Tibial artery (tissue), 4 donors: ENCODE data around the gene KLHL29.

Source experiments
- DNase-seq, 2 donors: peaks; one replicate each; pipeline ENCODE4 v3.0.0-alpha.2; 2019
- H3K27ac ChIP-seq, 2 donors: fragments of 200-600 bp; sonication (generic) in 1 of 2; 1 replicate in 1 of 2; 2 replicates in 1 of 2; pipeline ENCODE4 v1.5.1; 2018 to 2019; ENCODE audit warnings: mild to moderate bottlenecking in 1 of 2
- H3K27me3 ChIP-seq, 2 donors: fragments of 200-600 bp; sonication (generic) in 1 of 2; one replicate each; pipeline versions ENCODE4 v1.5.1 to v1.6.0; 2016 to 2019
- H3K36me3 ChIP-seq, 3 donors: fragments of 200-600 bp; sonication (generic) in 2 of 3; one replicate each; pipeline ENCODE4 v1.5.1; 2016 to 2019; ENCODE audit warnings: mild to moderate bottlenecking in 2 of 3
- H3K4me1 ChIP-seq, 4 donors: fragments of 200-600 bp; sonication (generic) in 2 of 4; 1 replicate in 3 of 4; 2 replicates in 1 of 4; pipeline ENCODE4 v1.5.1; 2016 to 2019
- H3K4me3 ChIP-seq, 2 donors: fragments of 200-600 bp; sonication (generic) in 1 of 2; 1 replicate in 1 of 2; 2 replicates in 1 of 2; pipeline ENCODE4 v1.5.1; 2018 to 2019; ENCODE audit warnings: mild to moderate bottlenecking in 2 of 2
- H3K9me3 ChIP-seq, 3 donors: fragments of 200-600 bp; sonication (generic) in 1 of 3; one replicate each; pipeline ENCODE4 v1.5.1; 2016 to 2019
- CTCF ChIP-seq, 2 experiments: fragments of 200-600 bp in 1 of 2; fragments of 450-650 bp in 1 of 2; IDR thresholded peaks; one replicate each; pipeline ENCODE4 v1.5.1; 2017 to 2019; ENCODE audit warnings: antibody characterized with exemption in 2 of 2, mild to moderate bottlenecking in 1 of 2, moderate library complexity in 1 of 2
- intact Hi-C: fragments of 100-400 bp; cut with DNase I; formaldehyde crosslinking; loops from one replicate; pipeline ENCODE4 v1.15.0; 2023; ENCODE audit warnings: low total_unique reads

The KLHL29 gene

GRCh38 chr2:23687713-23688112, 302.7 kb downstream of the KLHL29 start:
- H3K9me3 ChIP-seq = no peaks in the 10 kb centered on the region
- intact Hi-C loops = no loop called here
- H3K4me3 ChIP-seq = no peak overlapping the region
- H3K27ac ChIP-seq = no peak overlapping the region
- H3K27me3 ChIP-seq = no peaks in the 10 kb centered on the region
- H3K36me3 ChIP-seq = peaks cover 0 to 71% (median 25%) of the 10 kb centered on the region in 3 donors
- no peaks in the 10 kb centered on the region for H3K4me1 ChIP-seq
- DNase-seq = no peak
- no peak for TF ChIP-seq CTCF (IDR thresholded peaks at IDR 0.05)

DNA sequence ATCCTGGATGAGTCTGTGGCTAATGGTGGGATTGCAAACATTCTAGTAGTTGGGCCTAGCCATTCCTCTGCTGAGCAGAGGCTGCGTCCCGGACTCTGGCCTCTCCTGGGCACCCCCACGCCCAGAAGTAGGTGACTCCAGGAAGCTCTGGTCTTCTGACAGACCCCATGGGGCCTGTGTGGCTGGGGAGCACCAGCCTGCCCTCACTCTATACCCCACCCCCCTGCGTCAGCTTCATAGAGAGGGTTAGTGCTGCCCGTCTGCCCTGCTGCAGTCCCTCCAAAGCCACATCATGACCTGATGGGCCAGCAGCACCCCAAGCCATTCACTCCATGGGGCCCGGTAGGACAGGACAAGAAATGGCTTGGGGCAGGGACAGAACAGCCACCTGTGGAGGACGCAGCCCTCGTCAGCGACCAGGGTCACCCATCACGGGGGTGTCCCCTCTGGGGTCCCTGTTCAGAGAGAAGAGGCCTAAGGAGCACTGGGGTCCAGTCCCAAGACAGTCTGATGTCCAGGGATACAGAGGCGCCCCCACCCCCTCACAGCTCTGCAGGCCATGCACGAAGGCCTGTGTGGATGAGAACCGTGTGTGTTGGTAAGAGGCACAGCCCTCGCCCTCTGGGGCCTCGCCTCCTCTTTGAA, 303.6 kb downstream of the KLHL29 start:
- no peak for TF ChIP-seq CTCF (IDR thresholded peaks at IDR 0.05)
- H3K27me3 ChIP-seq = no peaks in the 10 kb centered on the region
- no peak overlapping the region for H3K4me3 ChIP-seq
- intact Hi-C loops = no loop called here
- no peak for DNase-seq
- H3K27ac ChIP-seq = no peak overlapping the region
- no peaks in the 10 kb centered on the region for H3K4me1 ChIP-seq
- H3K9me3 ChIP-seq = no peaks in the 10 kb centered on the region
- H3K36me3 ChIP-seq = peaks cover 0 to 80% (median 33%) of the 10 kb centered on the region in 3 donors

DNA sequence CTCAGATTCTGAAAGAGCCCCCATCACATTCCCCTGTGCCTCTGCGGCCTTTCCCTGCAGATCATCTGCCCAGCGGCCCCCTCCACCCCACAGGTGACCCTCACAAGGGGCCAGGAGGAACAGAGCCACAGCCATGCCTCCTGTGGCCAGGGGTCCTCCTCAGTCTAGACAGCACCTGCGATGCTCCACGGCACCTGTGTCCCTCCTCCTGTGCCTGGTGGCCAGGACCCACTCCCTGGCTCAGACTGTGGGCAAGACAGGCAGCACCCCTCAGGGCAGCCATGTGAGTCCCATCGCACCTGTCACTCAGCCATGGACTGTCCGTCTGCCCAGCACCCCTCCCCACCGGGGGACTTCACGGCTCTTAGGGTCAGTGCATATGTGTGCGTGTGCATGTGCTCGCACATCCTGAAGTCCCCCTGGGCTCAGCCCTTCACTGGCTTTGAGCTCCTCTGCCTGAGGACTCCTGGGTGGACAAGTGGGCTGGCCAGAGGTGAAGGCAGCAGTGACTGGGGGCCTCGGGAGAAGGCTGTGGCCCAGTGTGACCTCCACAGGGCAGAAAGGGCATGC, 304.2 kb downstream of the KLHL29 start:
- no peak for TF ChIP-seq CTCF (IDR thresholded peaks at IDR 0.05)
- no peaks in the 10 kb centered on the region for H3K4me1 ChIP-seq

GRCh38 chr2:23689891-23690290, 304.9 kb downstream of the KLHL29 start:
- Histone ChIP-seq H3K27ac (no peak overlapping the region), H3K27me3 (no peaks in the 10 kb centered on the region), H3K36me3 (peaks cover 0 to 91% (median 46%) of the 10 kb centered on the region in 3 donors), H3K4me3 (no peak overlapping the region), H3K9me3 (no peaks in the 10 kb centered on the region), H3K4me1 (no peaks in the 10 kb centered on the region)
- no peak for TF ChIP-seq CTCF (IDR thresholded peaks at IDR 0.05)
- no peak for DNase-seq
- intact Hi-C loops = no loop called here

More for the DNA sequence above, 304.2 kb downstream of the KLHL29 start:
- intact Hi-C loops = no loop called here
- Histone ChIP-seq H3K9me3 (no peaks in the 10 kb centered on the region), H3K27me3 (no peaks in the 10 kb centered on the region), H3K4me3 (no peak overlapping the region), H3K27ac (no peak overlapping the region), H3K36me3 (peaks cover 0 to 86% (median 39%) of the 10 kb centered on the region in 3 donors)
- DNase-seq = no peak

- TF ChIP-seq CTCF (IDR thresholded peaks at IDR 0.05) = no peak
- no peak overlapping the region for H3K27ac ChIP-seq
- intact Hi-C loops = no loop called here
- DNase-seq = no peak
- H3K4me1 ChIP-seq = no peaks in the 10 kb centered on the region
- H3K9me3 ChIP-seq = no peaks in the 10 kb centered on the region
- peaks cover 6 to 97% (median 50%) of the 10 kb centered on the region in 3 donors for H3K36me3 ChIP-seq
- H3K4me3 ChIP-seq = no peak overlapping the region
- no peaks in the 10 kb centered on the region for H3K27me3 ChIP-seq
Measured at GRCh38 chr2:23690421-23691105, 305.6 kb downstream of the KLHL29 start.
